Vagina (tissue), 2 donors: Measurements from ENCODE around the gene UBASH3B. TPM values are rescaled to one million over a fixed set of nuclear protein-coding genes. Genes with fewer than 3 reads are reported as not detected.

Source experiments
- DNase-seq, 2 donors: peaks; one replicate each; pipeline ENCODE4 v3.0.0-alpha.2; 2017; ENCODE audit errors: extremely low spot score in 2 of 2
- H3K27ac ChIP-seq: fragments of 200-600 bp; sonication (generic); one replicate; pipeline ENCODE4 v1.5.1; 2019
- H3K27me3 ChIP-seq: fragments of 200-600 bp; sonication (generic); one replicate; pipeline ENCODE4 v1.5.1; 2019
- H3K36me3 ChIP-seq, 2 donors: fragments of 200-600 bp; sonication (generic); one replicate each; pipeline ENCODE4 v1.5.1; 2017 to 2019
- H3K4me1 ChIP-seq: fragments of 200-600 bp; sonication (generic); one replicate; pipeline ENCODE4 v1.5.1; 2019
- H3K4me3 ChIP-seq, 2 donors: fragments of 200-600 bp; sonication (generic); 1 replicate in 1 of 2; 2 replicates in 1 of 2; pipeline ENCODE4 v1.5.1; 2016 to 2019
- H3K9me3 ChIP-seq: fragments of 200-600 bp; sonication (generic); one replicate; pipeline ENCODE4 v1.5.1; 2019
- POLR2A ChIP-seq, 2 donors: fragments of 450-650 bp; IDR thresholded peaks; one replicate each; pipeline ENCODE4 v1.6.1; 2017; ENCODE audit warnings: antibody characterized with exemption in 2 of 2, mild to moderate bottlenecking in 2 of 2, moderate library complexity in 2 of 2
- POLR2AphosphoS5 ChIP-seq, 2 donors: sonication (generic); formaldehyde crosslinking; IDR thresholded peaks; one replicate each; pipeline ENCODE4 v1.9.0; 2017; ENCODE audit warnings: antibody characterized with exemption in 2 of 2, mild to moderate bottlenecking in 2 of 2, low read depth in 1 of 2; ENCODE audit not compliant: insufficient read depth in 1 of 2
- intact Hi-C: fragments of 100-400 bp; cut with DNase I; formaldehyde crosslinking; loops from one replicate; pipeline ENCODE4 v1.15.1; 2023
- total RNA-seq: library from RNA; depleted of rRNA; stranded (reverse); fragments of >200 nt; gene quantifications from one replicate; pipeline ENCODE4 v1.2.3, GENCODE V29; 2016
- TF ChIP-seq, protein P1 (sequence below), 3 experiments: fragments of 450-650 bp in 2 of 3; fragments of 200-600 bp in 1 of 3; sonication (generic) in 1 of 3; IDR thresholded peaks; one replicate each; pipeline ENCODE4 v1.5.1; 2017 to 2019; ENCODE audit warnings: antibody characterized with exemption in 3 of 3, mild to moderate bottlenecking in 2 of 3, moderate library complexity in 2 of 3

UBASH3B gene
- total RNA-seq, 1 donor from 2014 or later = 2.2 TPM

GRCh38 chr11:122741613-122742300 lies 86.2 kb downstream of the UBASH3B start:
- Histone ChIP-seq H3K4me1 (peaks cover 17% of the 10 kb centered on the region), H3K9me3 (no peaks in the 10 kb centered on the region), H3K4me3 (no peak overlapping the region), H3K27ac (peak overlapping the region; percentile 54), H3K36me3 (no peaks in the 10 kb centered on the region), H3K27me3 (no peaks in the 10 kb centered on the region)
- DNase-seq = peak in 1 of 2 donors; percentile 94
- TF ChIP-seq POLR2AphosphoS5 (IDR thresholded peaks at IDR 0.05; ENCODE audit: insufficient read depth in 1 of 2, low read depth in 1 of 2) = no peak
- TF ChIP-seq POLR2A (IDR thresholded peaks at IDR 0.05) = no peak
- TF ChIP-seq, protein P1, sequence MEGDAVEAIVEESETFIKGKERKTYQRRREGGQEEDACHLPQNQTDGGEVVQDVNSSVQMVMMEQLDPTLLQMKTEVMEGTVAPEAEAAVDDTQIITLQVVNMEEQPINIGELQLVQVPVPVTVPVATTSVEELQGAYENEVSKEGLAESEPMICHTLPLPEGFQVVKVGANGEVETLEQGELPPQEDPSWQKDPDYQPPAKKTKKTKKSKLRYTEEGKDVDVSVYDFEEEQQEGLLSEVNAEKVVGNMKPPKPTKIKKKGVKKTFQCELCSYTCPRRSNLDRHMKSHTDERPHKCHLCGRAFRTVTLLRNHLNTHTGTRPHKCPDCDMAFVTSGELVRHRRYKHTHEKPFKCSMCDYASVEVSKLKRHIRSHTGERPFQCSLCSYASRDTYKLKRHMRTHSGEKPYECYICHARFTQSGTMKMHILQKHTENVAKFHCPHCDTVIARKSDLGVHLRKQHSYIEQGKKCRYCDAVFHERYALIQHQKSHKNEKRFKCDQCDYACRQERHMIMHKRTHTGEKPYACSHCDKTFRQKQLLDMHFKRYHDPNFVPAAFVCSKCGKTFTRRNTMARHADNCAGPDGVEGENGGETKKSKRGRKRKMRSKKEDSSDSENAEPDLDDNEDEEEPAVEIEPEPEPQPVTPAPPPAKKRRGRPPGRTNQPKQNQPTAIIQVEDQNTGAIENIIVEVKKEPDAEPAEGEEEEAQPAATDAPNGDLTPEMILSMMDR (IDR thresholded peaks at IDR 0.05) = no peak
- intact Hi-C loops = no loop called here

- Histone ChIP-seq H3K27me3 (no peaks in the 10 kb centered on the region), H3K36me3 (no peaks in the 10 kb centered on the region), H3K4me3 (no peak overlapping the region), H3K4me1 (peaks cover 21% of the 10 kb centered on the region), H3K27ac (peak overlapping the region; percentile 54), H3K9me3 (no peaks in the 10 kb centered on the region)
- TF ChIP-seq POLR2A (IDR thresholded peaks at IDR 0.05) (no peak), POLR2AphosphoS5 (IDR thresholded peaks at IDR 0.05; ENCODE audit: insufficient read depth in 1 of 2, low read depth in 1 of 2) (no peak)
- TF ChIP-seq, protein P1 (IDR thresholded peaks at IDR 0.05) = no peak
- intact Hi-C loops = no loop called here
- DNase-seq = no peak
These were observed 86.9 kb downstream of the UBASH3B start for GRCh38 chr11:122742301-122743018.

DNA sequence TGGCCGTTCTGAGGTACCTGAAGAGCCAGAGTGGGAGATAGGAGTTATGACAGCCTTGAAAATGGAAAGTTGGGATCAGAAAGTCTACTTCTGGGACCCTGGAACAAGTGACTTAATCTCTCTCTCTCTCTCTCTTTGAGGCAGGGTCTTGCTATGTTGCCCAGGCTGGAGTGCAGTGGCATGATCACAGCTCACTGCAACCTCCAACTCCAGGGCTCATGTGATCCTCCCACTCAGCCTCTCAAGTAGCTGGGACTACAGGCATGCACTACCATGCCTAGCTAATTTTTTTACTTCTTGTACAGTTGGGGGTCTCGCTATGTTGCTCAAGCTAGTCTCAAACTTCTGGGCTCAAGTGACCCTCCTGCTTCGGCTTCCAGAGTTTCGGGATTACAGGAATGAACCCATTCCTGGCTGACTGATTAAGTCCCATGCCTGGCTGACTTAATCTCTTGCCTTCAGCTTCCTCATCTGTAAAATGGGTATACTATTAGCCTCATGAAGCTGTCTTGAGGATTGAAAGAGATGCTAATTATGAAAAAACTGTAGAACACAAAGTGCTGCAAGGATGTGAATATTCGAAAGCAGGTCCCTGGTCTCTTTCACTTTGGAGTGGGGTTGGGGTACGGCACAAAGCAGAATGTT lies 87.7 kb downstream of the UBASH3B start:
- no peaks in the 10 kb centered on the region for H3K36me3 ChIP-seq
- no peaks in the 10 kb centered on the region for H3K27me3 ChIP-seq
- no peak overlapping the region for H3K4me3 ChIP-seq
- no peak overlapping the region for H3K27ac ChIP-seq
- no peaks in the 10 kb centered on the region for H3K9me3 ChIP-seq
- TF ChIP-seq POLR2AphosphoS5 (IDR thresholded peaks at IDR 0.05; ENCODE audit: insufficient read depth in 1 of 2, low read depth in 1 of 2) (no peak), POLR2A (IDR thresholded peaks at IDR 0.05) (no peak)
- TF ChIP-seq, protein P1 (IDR thresholded peaks at IDR 0.05) = no peak
- DNase-seq = no peak
- H3K4me1 ChIP-seq = peaks cover 21% of the 10 kb centered on the region
- intact Hi-C loops = no loop called here

DNA sequence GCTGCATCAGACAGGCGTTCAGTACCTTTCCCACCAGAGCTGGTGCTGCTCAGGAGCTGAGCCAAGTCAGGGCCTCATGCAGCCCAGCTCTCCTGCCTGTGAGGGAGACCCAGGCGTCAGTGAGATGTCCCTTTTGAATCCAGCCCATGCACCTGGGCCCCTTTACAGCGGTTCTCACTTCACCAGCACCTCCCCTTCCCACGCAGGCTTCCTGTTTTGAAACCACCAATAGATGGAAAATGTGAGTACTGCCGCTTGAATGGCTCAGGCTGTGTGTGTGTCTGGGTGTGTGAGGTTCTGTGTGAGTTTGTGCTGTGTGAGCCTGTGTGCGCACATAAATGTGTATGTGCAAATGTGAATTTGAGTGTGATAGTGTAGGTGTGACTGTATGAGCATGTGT lies 88.4 kb downstream of the UBASH3B start:
- Histone ChIP-seq H3K9me3 (no peaks in the 10 kb centered on the region), H3K27me3 (no peaks in the 10 kb centered on the region), H3K27ac (no peak overlapping the region), H3K4me3 (no peak overlapping the region), H3K36me3 (no peaks in the 10 kb centered on the region), H3K4me1 (peaks cover 26% of the 10 kb centered on the region)
- no peak for DNase-seq
- intact Hi-C loops = no loop called here
- TF ChIP-seq, protein P1 (IDR thresholded peaks at IDR 0.05) = no peak
